ENCODE data around the gene ZNF672.

Gene ZNF672

GRCh38 chr1:248858096-248858890 is 20.3 kb downstream of the ZNF672 start:
- TF ChIP-seq SUZ12 (IDR thresholded peaks at IDR 0.05; ENCODE audit: extremely low read depth, insufficient read depth, insufficient read length) (no peak), YY1 (IDR thresholded peaks at IDR 0.05; ENCODE audit: insufficient read depth, insufficient read length) (no peak), ZNF274 (IDR thresholded peaks at IDR 0.05; ENCODE audit: low read depth, low read length) (no peak)
- H3K9me3 ChIP-seq (ENCODE audit: insufficient read depth, low read length), result no peaks in the 10 kb centered on the region
- no peak for DNase-seq (ENCODE audit: low read depth, low spot score)
- peaks cover 10% of the 10 kb centered on the region for H3K4me1 ChIP-seq (ENCODE audit: insufficient read depth, insufficient read length)
- H3K4me3 ChIP-seq (ENCODE audit: insufficient read length, low read depth), result peak overlapping the region; percentile 81
- H3K36me3 ChIP-seq (ENCODE audit: insufficient read depth, insufficient read length, low read length), result peaks cover 41% of the 10 kb centered on the region
- peaks cover 25% of the 10 kb centered on the region for H3K27me3 ChIP-seq (ENCODE audit: insufficient read depth, insufficient read length)
- H3K9ac ChIP-seq (ENCODE audit: insufficient read length, low read depth), result peak overlapping the region; percentile 95

- Histone ChIP-seq H3K9ac (ENCODE audit: insufficient read length, low read depth) (peak within 1 kb of the TSS; percentile 95), H3K36me3 (ENCODE audit: insufficient read depth, insufficient read length, low read length) (peaks cover 32% of the 10 kb centered on the region), H3K4me1 (ENCODE audit: insufficient read depth, insufficient read length) (peaks cover 15% of the 10 kb centered on the region), H3K27me3 (ENCODE audit: insufficient read depth, insufficient read length) (peaks cover 34% of the 10 kb centered on the region), H3K9me3 (ENCODE audit: insufficient read depth, low read length) (no peaks in the 10 kb centered on the region), H3K4me3 (ENCODE audit: insufficient read length, low read depth) (peak within 1 kb of the TSS; percentile 81)
- DNase-seq (ENCODE audit: low read depth, low spot score), result peak; percentile 97
- TF ChIP-seq ZNF274 (IDR thresholded peaks at IDR 0.05; ENCODE audit: low read depth, low read length) (no peak), YY1 (IDR thresholded peaks at IDR 0.05; ENCODE audit: insufficient read depth, insufficient read length) (no peak), SUZ12 (IDR thresholded peaks at IDR 0.05; ENCODE audit: extremely low read depth, insufficient read depth, insufficient read length) (no peak)
Observed at GRCh38 chr1:248858891-248859889, 21.2 kb downstream of the ZNF672 start, which contains the start of gene ZNF692. ZNF692 (minus strand) TSS chr1:248859085; CDS start chr1:248858309, 776 bp downstream.

GRCh38 chr1:248860007-248860406 is 22.0 kb downstream of the ZNF672 start:
- DNase-seq (ENCODE audit: low read depth, low spot score), result no peak
- H3K9me3 ChIP-seq (ENCODE audit: insufficient read depth, low read length), result no peaks in the 10 kb centered on the region
- TF ChIP-seq SUZ12 (IDR thresholded peaks at IDR 0.05; ENCODE audit: extremely low read depth, insufficient read depth, insufficient read length), result no peak
- no peak for TF ChIP-seq YY1 (IDR thresholded peaks at IDR 0.05; ENCODE audit: insufficient read depth, insufficient read length)
- TF ChIP-seq ZNF274 (IDR thresholded peaks at IDR 0.05; ENCODE audit: low read depth, low read length), result no peak
- H3K27me3 ChIP-seq (ENCODE audit: insufficient read depth, insufficient read length), result peaks cover 42% of the 10 kb centered on the region
- H3K4me3 ChIP-seq (ENCODE audit: insufficient read length, low read depth), result no peak overlapping the region
- peaks cover 24% of the 10 kb centered on the region for H3K36me3 ChIP-seq (ENCODE audit: insufficient read depth, insufficient read length, low read length)
- H3K9ac ChIP-seq (ENCODE audit: insufficient read length, low read depth), result no peak overlapping the region
- peaks cover 15% of the 10 kb centered on the region for H3K4me1 ChIP-seq (ENCODE audit: insufficient read depth, insufficient read length)

- no peak overlapping the region for H3K4me3 ChIP-seq (ENCODE audit: insufficient read length, low read depth)
- H3K4me1 ChIP-seq (ENCODE audit: insufficient read depth, insufficient read length), result peaks cover 15% of the 10 kb centered on the region
- peaks cover 8% of the 10 kb centered on the region for H3K36me3 ChIP-seq (ENCODE audit: insufficient read depth, insufficient read length, low read length)
- H3K9ac ChIP-seq (ENCODE audit: insufficient read length, low read depth), result no peak overlapping the region
- peaks cover 46% of the 10 kb centered on the region for H3K27me3 ChIP-seq (ENCODE audit: insufficient read depth, insufficient read length)
- no peak for TF ChIP-seq YY1 (IDR thresholded peaks at IDR 0.05; ENCODE audit: insufficient read depth, insufficient read length)
- no peak for TF ChIP-seq ZNF274 (IDR thresholded peaks at IDR 0.05; ENCODE audit: low read depth, low read length)
- TF ChIP-seq SUZ12 (IDR thresholded peaks at IDR 0.05; ENCODE audit: extremely low read depth, insufficient read depth, insufficient read length), result no peak
- DNase-seq (ENCODE audit: low read depth, low spot score), result no peak
- no peaks in the 10 kb centered on the region for H3K9me3 ChIP-seq (ENCODE audit: insufficient read depth, low read length)
Observed at GRCh38 chr1:248861616-248862015, 23.6 kb downstream of the ZNF672 start.

- Histone ChIP-seq H3K36me3 (ENCODE audit: insufficient read depth, insufficient read length, low read length) (peaks cover under 1% of the 10 kb centered on the region), H3K4me1 (ENCODE audit: insufficient read depth, insufficient read length) (peaks cover 10% of the 10 kb centered on the region), H3K9ac (ENCODE audit: insufficient read length, low read depth) (peak overlapping the region; percentile 91), H3K27me3 (ENCODE audit: insufficient read depth, insufficient read length) (peaks cover 46% of the 10 kb centered on the region), H3K4me3 (ENCODE audit: insufficient read length, low read depth) (peak overlapping the region; percentile 66), H3K9me3 (ENCODE audit: insufficient read depth, low read length) (no peaks in the 10 kb centered on the region)
- TF ChIP-seq YY1 (IDR thresholded peaks at IDR 0.05; ENCODE audit: insufficient read depth, insufficient read length), result no peak
- no peak for TF ChIP-seq SUZ12 (IDR thresholded peaks at IDR 0.05; ENCODE audit: extremely low read depth, insufficient read depth, insufficient read length)
- no peak for TF ChIP-seq ZNF274 (IDR thresholded peaks at IDR 0.05; ENCODE audit: low read depth, low read length)
- no peak for DNase-seq (ENCODE audit: low read depth, low spot score)
Observed at GRCh38 chr1:248862695-248862997, 24.6 kb downstream of the ZNF672 start.

- Histone ChIP-seq H3K9ac (ENCODE audit: insufficient read length, low read depth) (peak overlapping the region; percentile 91), H3K27me3 (ENCODE audit: insufficient read depth, insufficient read length) (peaks cover 46% of the 10 kb centered on the region), H3K36me3 (ENCODE audit: insufficient read depth, insufficient read length, low read length) (no peaks in the 10 kb centered on the region), H3K4me3 (ENCODE audit: insufficient read length, low read depth) (peak overlapping the region; percentile 66), H3K4me1 (ENCODE audit: insufficient read depth, insufficient read length) (peaks cover 7% of the 10 kb centered on the region), H3K9me3 (ENCODE audit: insufficient read depth, low read length) (no peaks in the 10 kb centered on the region)
- TF ChIP-seq ZNF274 (IDR thresholded peaks at IDR 0.05; ENCODE audit: low read depth, low read length) (no peak), YY1 (IDR thresholded peaks at IDR 0.05; ENCODE audit: insufficient read depth, insufficient read length) (no peak), SUZ12 (IDR thresholded peaks at IDR 0.05; ENCODE audit: extremely low read depth, insufficient read depth, insufficient read length) (no peak)
- DNase-seq (ENCODE audit: low read depth, low spot score), result no peak
Observed at GRCh38 chr1:248862998-248863881, 25.2 kb downstream of the ZNF672 start.
